ENCODE results near the gene CDC42BPG.
A peak's percentile ranks its signal among the peaks of the same experiment; 100 is the strongest.
"Not testable (repeated sequence)": the region's sequence is repeated elsewhere in the genome, so short reads cannot be mapped to it uniquely, and the experiment has no call there.

CDC42BPG gene

GRCh38 chr11:64834723-64835615 is 9.5 kb downstream of the CDC42BPG start:
- DNase-seq (ENCODE audit: low read depth), result no peak

GRCh38 chr11:64834031-64834722 is 10.3 kb downstream of the CDC42BPG start:
- DNase-seq (ENCODE audit: low read depth), result no peak

GRCh38 chr11:64833509-64833908 is 10.9 kb downstream of the CDC42BPG start:
- no peak for DNase-seq (ENCODE audit: low read depth)

- no peak for DNase-seq (ENCODE audit: low read depth)
These were observed 11.3 kb downstream of the CDC42BPG start for GRCh38 chr11:64833198-64833502.

- DNase-seq (ENCODE audit: low read depth), result no peak
These were observed 11.8 kb downstream of the CDC42BPG start for GRCh38 chr11:64832467-64833197.

GRCh38 chr11:64831411-64831891 is 13.0 kb downstream of the CDC42BPG start:
- no peak for DNase-seq (ENCODE audit: low read depth)

GRCh38 chr11:64829536-64830251 is 14.8 kb downstream of the CDC42BPG start:
- no peak for DNase-seq (ENCODE audit: low read depth)

GRCh38 chr11:64827451-64827839 is 17.0 kb downstream of the CDC42BPG start:
- DNase-seq (ENCODE audit: low read depth), result no peak

GRCh38 chr11:64826578-64827450 is 17.6 kb downstream of the CDC42BPG start:
- DNase-seq (ENCODE audit: low read depth), result no peak

- no peak for DNase-seq (ENCODE audit: low read depth)
These were observed 18.4 kb downstream of the CDC42BPG start for GRCh38 chr11:64826062-64826461.

GRCh38 chr11:64823568-64824119 is 20.8 kb downstream of the CDC42BPG start:
- DNase-seq (ENCODE audit: low read depth), result no peak

- no peak for DNase-seq (ENCODE audit: low read depth)
These were observed 27.0 kb downstream of the CDC42BPG start for GRCh38 chr11:64817476-64817875.

- not testable (repeated sequence) for DNase-seq (ENCODE audit: low read depth)
These were observed 29.0 kb downstream of the CDC42BPG start for GRCh38 chr11:64815433-64815832.

GRCh38 chr11:64814712-64815187 is 29.7 kb downstream of the CDC42BPG start:
- DNase-seq (ENCODE audit: low read depth), result no peak

- no peak for DNase-seq (ENCODE audit: low read depth)
These were observed 30.6 kb downstream of the CDC42BPG start for GRCh38 chr11:64813826-64814225.

- DNase-seq (ENCODE audit: low read depth), result no peak
These were observed 33.6 kb downstream of the CDC42BPG start for GRCh38 chr11:64810891-64811272.

- peak; percentile 81 for DNase-seq (ENCODE audit: low read depth)
These were observed 34.1 kb downstream of the CDC42BPG start, which contains the start of gene MEN1 for GRCh38 chr11:64810271-64810890. MEN1 (minus strand) TSS chr11:64810551; CDS start chr11:64810109, 442 bp downstream.

- no peak for DNase-seq (ENCODE audit: low read depth)
These were observed 34.6 kb downstream of the CDC42BPG start for GRCh38 chr11:64809781-64810241.

GRCh38 chr11:64805481-64805880 is 39.0 kb downstream of the CDC42BPG start:
- no peak for DNase-seq (ENCODE audit: low read depth)

All from CMK (cell line).